Gastroesophageal sphincter (tissue), 4 donors: ENCODE measurements around the gene RHNO1. TPM values are rescaled to one million over a fixed set of nuclear protein-coding genes. Genes with fewer than 3 reads are reported as not detected.
A peak's percentile ranks its signal among the peaks of the same experiment; 100 is the strongest.

Experiments
- ATAC-seq: fragments of 150-250 bp; one replicate; pipeline ENCODE4 v1.9.1; 2016; ENCODE audit warnings: mild to moderate bottlenecking, moderate library complexity
- H3K27ac ChIP-seq, 4 donors: fragments of 200-600 bp; sonication (generic) in 3 of 4; 1 replicate in 3 of 4; 2 replicates in 1 of 4; pipeline ENCODE4 v1.5.1; 2016 to 2019
- H3K27me3 ChIP-seq: fragments of 200-600 bp; sonication (generic); one replicate; pipeline ENCODE4 v1.5.1; 2019
- H3K36me3 ChIP-seq, 2 donors: fragments of 200-600 bp; sonication (generic); one replicate each; pipeline ENCODE4 v1.5.1; 2019; ENCODE audit warnings: control low read depth in 1 of 2
- H3K4me1 ChIP-seq, 3 donors: fragments of 200-600 bp; sonication (generic); 1 replicate in 2 of 3; 2 replicates in 1 of 3; pipeline ENCODE4 v1.5.1; 2016 to 2019; ENCODE audit warnings: control low read depth in 2 of 3
- H3K4me3 ChIP-seq, 2 donors: fragments of 200-600 bp; sonication (generic); one replicate each; pipeline ENCODE4 v1.5.1; 2019; ENCODE audit warnings: mild to moderate bottlenecking in 1 of 2, moderate library complexity in 1 of 2
- H3K9me3 ChIP-seq, 3 donors: fragments of 200-600 bp; sonication (generic); one replicate each; pipeline ENCODE4 v1.5.1; 2017 to 2019; ENCODE audit warnings: control low read depth in 2 of 3
- CTCF ChIP-seq, 4 experiments: fragments of 200-600 bp in 2 of 4; fragments of 450-650 bp in 2 of 4; sonication (generic) in 1 of 4; IDR thresholded peaks; one replicate each; pipeline ENCODE4 v1.5.1; 2017 to 2019; ENCODE audit warnings: antibody characterized with exemption in 4 of 4, mild to moderate bottlenecking in 2 of 4, moderate library complexity in 2 of 4
- EP300 ChIP-seq: sonication (generic); formaldehyde crosslinking; IDR thresholded peaks from one replicate; pipeline ENCODE4 v1.6.1; 2017; ENCODE audit warnings: antibody characterized with exemption, mild to moderate bottlenecking
- POLR2A ChIP-seq, 2 donors: fragments of 450-650 bp; IDR thresholded peaks; one replicate each; pipeline ENCODE4 v1.6.1; 2017; ENCODE audit warnings: antibody characterized with exemption in 2 of 2, mild to moderate bottlenecking in 2 of 2, moderate library complexity in 1 of 2
- POLR2AphosphoS5 ChIP-seq: sonication (generic); formaldehyde crosslinking; IDR thresholded peaks from one replicate; pipeline ENCODE4 v1.6.1; 2017; ENCODE audit warnings: antibody characterized with exemption
- WGBS, 2 donors: methylation state at CpG; one replicate each; pipeline ENCODE4 v1.1.5; 2018; ENCODE audit warnings: low coverage in 1 of 2; 5-methylcytosine and 5-hydroxymethylcytosine counted together
- total RNA-seq, 4 donors: library from RNA; depleted of rRNA; stranded (reverse); fragments of >200 nt; gene quantifications; one replicate each; pipeline ENCODE4 v1.1.0, GENCODE V29; 2016

Gene RHNO1
- total RNA-seq, 4 donors from 2014 or later, result 8.2 to 12.5 (median 9.5) TPM

- TF ChIP-seq POLR2AphosphoS5 (no peak), POLR2A (IDR thresholded peaks at IDR 0.05) (no peak), CTCF (IDR thresholded peaks at IDR 0.05) (no peak), EP300 (no peak)
- Histone ChIP-seq H3K36me3 (peaks cover 0 to 44% of the 10 kb centered on the region in 2 donors), H3K27ac (peak within 1 kb of the TSS in 3 of 4 donors; percentile 16 to 69 (median 37)), H3K9me3 (no peaks in the 10 kb centered on the region), H3K27me3 (peaks cover 24% of the 10 kb centered on the region), H3K4me1 (peaks cover 0 to 13% (median 10%) of the 10 kb centered on the region in 3 donors), H3K4me3 (peak within 1 kb of the TSS in 1 of 2 donors; percentile 38)
- peak; percentile 55 for ATAC-seq
- 1 to 9% methylated on average over 7 to 14 of the region's 32 CpGs for WGBS, 2 donors
These were observed 42.2 kb upstream of the RHNO1 start, which contains the start of gene NRIP2 for GRCh38 chr12:2834581-2835491. Gene NRIP2 (minus strand): TSS chr12:2835035. CDS start chr12:2834983, 52 bp downstream.

GRCh38 chr12:2835691-2836403 is 41.2 kb upstream of the RHNO1 start:
- H3K27me3 ChIP-seq, result peaks cover 24% of the 10 kb centered on the region
- H3K4me3 ChIP-seq, result no peak overlapping the region
- no peak for ATAC-seq
- peaks cover 0 to 35% of the 10 kb centered on the region in 2 donors for H3K36me3 ChIP-seq
- no peak overlapping the region for H3K27ac ChIP-seq
- 55 to 57% methylated on average over 3 to 4 of the region's 4 CpGs for WGBS, 2 donors
- no peaks in the 10 kb centered on the region for H3K9me3 ChIP-seq
- TF ChIP-seq CTCF (IDR thresholded peaks at IDR 0.05) (no peak), POLR2A (IDR thresholded peaks at IDR 0.05) (no peak), POLR2AphosphoS5 (no peak), EP300 (no peak)
- H3K4me1 ChIP-seq, result peaks cover 0 to 13% (median 10%) of the 10 kb centered on the region in 3 donors

GRCh38 chr12:2836574-2836973 is 40.4 kb upstream of the RHNO1 start:
- peaks cover 0 to 13% (median 10%) of the 10 kb centered on the region in 3 donors for H3K4me1 ChIP-seq
- ATAC-seq, result no peak
- TF ChIP-seq POLR2A (IDR thresholded peaks at IDR 0.05), result no peak
- no peak for TF ChIP-seq CTCF (IDR thresholded peaks at IDR 0.05)
- TF ChIP-seq POLR2AphosphoS5, result no peak
- no peak for TF ChIP-seq EP300
- no peaks in the 10 kb centered on the region for H3K9me3 ChIP-seq
- WGBS, 2 donors, result 87 to 90% methylated on average over 4 to 7 of the region's 8 CpGs
- H3K27me3 ChIP-seq, result peaks cover 24% of the 10 kb centered on the region
- no peak overlapping the region for H3K27ac ChIP-seq
- no peak overlapping the region for H3K4me3 ChIP-seq
- peaks cover 0 to 34% of the 10 kb centered on the region in 2 donors for H3K36me3 ChIP-seq

DNA sequence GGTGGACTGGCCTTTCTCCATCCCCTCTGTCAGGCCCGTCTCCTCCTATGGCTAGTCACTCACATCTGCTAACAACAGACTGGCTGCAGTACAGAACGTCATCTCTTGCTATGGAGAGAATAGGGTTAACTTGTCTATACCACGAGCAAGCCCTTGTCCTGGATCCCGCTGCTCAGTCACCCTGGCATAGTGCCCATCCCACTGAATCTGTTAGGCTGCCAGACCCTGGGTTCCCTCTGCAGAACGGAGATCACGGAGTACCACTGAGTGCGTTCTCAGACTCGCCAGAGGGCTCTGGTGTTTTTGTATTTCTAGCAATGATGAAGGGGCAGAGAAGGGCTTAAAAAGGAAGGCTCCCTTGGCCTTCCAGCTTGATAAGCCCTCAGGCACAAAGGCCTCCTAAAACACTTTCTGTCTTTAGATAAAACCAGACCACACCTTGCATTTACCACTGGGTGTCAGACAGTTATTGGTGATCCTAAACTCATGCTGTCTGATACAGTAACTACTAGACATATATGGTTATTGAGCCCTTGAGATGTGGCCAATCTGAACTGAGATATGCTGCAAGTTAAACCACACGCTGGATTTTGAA is 35.9 kb upstream of the RHNO1 start:
- Histone ChIP-seq H3K27me3 (peaks cover 13% of the 10 kb centered on the region), H3K36me3 (peaks cover 0 to 47% of the 10 kb centered on the region in 2 donors), H3K27ac (no peak overlapping the region), H3K9me3 (no peaks in the 10 kb centered on the region), H3K4me3 (no peak overlapping the region), H3K4me1 (peaks cover 0 to 4% (median 0%) of the 10 kb centered on the region in 3 donors)
- ATAC-seq, result no peak
- no peak for TF ChIP-seq POLR2A (IDR thresholded peaks at IDR 0.05)
- no peak for TF ChIP-seq EP300
- no peak for TF ChIP-seq CTCF (IDR thresholded peaks at IDR 0.05)
- TF ChIP-seq POLR2AphosphoS5, result no peak
- WGBS, 2 donors, result 10 to 45% methylated on average over 1 to 4 of the region's 9 CpGs
